AG09319 (cell line): ENCODE data around the gene NT5DC2.

ENCODE experiments used
- DNase-seq: peaks from one replicate; pipeline ENCODE4 v3.0.0-alpha.2; 2010; ENCODE audit warnings: low read depth; ENCODE audit errors: extremely low read depth
- TF ChIP-seq, protein P1 (sequence below): IDR thresholded peaks from 2 replicates; pipeline ENCODE4 v1.5.1; 2011; ENCODE audit warnings: low read depth, mild to moderate bottlenecking, inconsistent platforms, low read length, moderate library complexity

Gene NT5DC2

GRCh38 chr3:52561028-52561747 lies 27.5 kb upstream of the NT5DC2 start:
- no peak for DNase-seq

GRCh38 chr3:52558436-52558835 lies 24.8 kb upstream of the NT5DC2 start:
- no peak for DNase-seq
- TF ChIP-seq, protein P1, sequence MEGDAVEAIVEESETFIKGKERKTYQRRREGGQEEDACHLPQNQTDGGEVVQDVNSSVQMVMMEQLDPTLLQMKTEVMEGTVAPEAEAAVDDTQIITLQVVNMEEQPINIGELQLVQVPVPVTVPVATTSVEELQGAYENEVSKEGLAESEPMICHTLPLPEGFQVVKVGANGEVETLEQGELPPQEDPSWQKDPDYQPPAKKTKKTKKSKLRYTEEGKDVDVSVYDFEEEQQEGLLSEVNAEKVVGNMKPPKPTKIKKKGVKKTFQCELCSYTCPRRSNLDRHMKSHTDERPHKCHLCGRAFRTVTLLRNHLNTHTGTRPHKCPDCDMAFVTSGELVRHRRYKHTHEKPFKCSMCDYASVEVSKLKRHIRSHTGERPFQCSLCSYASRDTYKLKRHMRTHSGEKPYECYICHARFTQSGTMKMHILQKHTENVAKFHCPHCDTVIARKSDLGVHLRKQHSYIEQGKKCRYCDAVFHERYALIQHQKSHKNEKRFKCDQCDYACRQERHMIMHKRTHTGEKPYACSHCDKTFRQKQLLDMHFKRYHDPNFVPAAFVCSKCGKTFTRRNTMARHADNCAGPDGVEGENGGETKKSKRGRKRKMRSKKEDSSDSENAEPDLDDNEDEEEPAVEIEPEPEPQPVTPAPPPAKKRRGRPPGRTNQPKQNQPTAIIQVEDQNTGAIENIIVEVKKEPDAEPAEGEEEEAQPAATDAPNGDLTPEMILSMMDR: no peak

More at GRCh38 chr3:52561028-52561747, 27.5 kb upstream of the NT5DC2 start:
- TF ChIP-seq, protein P1: no peak

GRCh38 chr3:52557011-52557960 lies 23.6 kb upstream of the NT5DC2 start:
- TF ChIP-seq, protein P1: no peak
- no peak for DNase-seq

DNA sequence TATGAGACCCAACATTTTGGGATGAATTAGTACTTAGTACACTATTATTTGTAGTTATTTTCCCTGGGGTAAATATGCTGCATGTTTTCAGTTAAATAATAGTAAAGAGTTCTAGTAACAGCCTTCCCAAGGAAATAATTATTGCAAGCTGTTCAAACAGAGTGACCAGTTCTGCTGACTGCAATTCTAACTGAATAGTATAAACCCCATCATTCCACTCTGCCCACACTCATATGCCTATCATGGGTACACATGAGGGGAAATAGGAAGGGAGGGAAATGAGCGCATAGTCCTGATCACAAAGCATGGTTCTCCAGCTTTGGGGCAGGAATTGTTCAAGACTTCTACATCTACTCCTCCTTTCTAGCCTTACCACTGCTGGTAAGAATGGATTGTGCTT lies 21.4 kb upstream of the NT5DC2 start:
- peak; percentile 37 for DNase-seq
- TF ChIP-seq, protein P1: no peak

GRCh38 chr3:52554026-52554755 lies 20.5 kb upstream of the NT5DC2 start:
- DNase-seq: no peak
- TF ChIP-seq, protein P1: no peak

- TF ChIP-seq, protein P1: no peak
- DNase-seq: no peak
These were observed 18.4 kb upstream of the NT5DC2 start for GRCh38 chr3:52552089-52552488.
